Activated CD4-positive, alpha-beta T cell treated with anti-CD3 and anti-CD28 coated beads, Interleukin-10, Interleukin-2, amounts not matched to agents 100 ng/mL and 50 ng/mL, durations not matched to agents 16 hours and 8 hours (primary cell): ENCODE data around the gene DYRK2.

Experiments used
- DNase-seq: peaks from one replicate; pipeline ENCODE4 v3.0.0-alpha.2; 2020

DYRK2 gene

DNA sequence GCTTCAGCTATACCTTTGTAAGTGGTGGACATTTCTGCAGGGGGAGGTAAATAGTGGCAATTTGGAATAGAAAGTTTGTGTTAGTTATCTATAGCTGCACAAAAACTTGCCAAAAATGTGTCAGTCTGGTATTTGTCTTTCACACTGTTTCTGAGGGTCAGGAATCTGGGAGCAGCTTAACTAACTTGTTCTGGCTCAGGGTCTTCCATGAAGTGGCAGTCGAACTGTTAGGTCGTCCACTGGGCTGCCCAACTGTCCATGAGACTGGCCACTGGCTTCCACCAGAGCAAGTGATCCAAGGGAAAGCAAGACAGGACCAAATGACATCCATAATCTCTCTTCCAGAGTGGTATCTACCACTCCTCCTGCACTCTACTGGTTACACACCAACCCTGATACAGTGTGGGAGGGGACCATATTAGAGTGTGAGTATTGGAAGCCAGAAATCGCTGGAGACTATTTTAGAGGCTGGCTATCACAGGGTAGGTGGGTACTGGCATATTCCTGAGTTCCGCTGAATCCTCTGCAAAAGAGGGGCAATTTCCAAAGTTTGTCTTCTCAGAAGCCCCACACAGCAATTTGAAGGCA is 60.9 kb downstream of the DYRK2 start:
- DNase-seq: no peak

DNA sequence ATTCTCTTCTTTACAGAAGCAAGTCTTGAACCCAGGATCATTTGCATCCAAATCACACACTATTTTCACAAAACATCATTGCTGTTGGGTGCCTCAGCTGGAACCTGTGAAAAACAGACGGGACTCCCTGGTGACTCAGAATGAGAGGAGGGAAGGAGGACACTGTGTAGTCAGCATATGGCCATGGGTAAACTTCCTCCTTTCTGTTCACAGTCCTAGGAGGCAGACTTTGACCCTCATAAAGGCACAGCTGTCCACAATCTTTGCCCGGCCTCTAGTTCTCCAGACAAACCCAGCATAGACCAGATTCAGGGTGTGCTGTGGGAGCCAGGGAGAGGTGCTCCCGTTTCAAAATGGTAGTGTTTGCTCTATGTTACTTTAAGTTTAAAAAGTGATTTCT is 62.0 kb downstream of the DYRK2 start:
- DNase-seq: no peak

- DNase-seq: no peak
Observed at GRCh38 chr12:67712011-67712410, 63.5 kb downstream of the DYRK2 start.

GRCh38 chr12:67714648-67715047 is 66.1 kb downstream of the DYRK2 start:
- no peak for DNase-seq
